Measurements from ENCODE around the gene B3GALT4.

Gene B3GALT4

GRCh38 chr6:33314943-33315792 is 38.2 kb downstream of the B3GALT4 start:
- DNase-seq: peak; percentile 50

DNA sequence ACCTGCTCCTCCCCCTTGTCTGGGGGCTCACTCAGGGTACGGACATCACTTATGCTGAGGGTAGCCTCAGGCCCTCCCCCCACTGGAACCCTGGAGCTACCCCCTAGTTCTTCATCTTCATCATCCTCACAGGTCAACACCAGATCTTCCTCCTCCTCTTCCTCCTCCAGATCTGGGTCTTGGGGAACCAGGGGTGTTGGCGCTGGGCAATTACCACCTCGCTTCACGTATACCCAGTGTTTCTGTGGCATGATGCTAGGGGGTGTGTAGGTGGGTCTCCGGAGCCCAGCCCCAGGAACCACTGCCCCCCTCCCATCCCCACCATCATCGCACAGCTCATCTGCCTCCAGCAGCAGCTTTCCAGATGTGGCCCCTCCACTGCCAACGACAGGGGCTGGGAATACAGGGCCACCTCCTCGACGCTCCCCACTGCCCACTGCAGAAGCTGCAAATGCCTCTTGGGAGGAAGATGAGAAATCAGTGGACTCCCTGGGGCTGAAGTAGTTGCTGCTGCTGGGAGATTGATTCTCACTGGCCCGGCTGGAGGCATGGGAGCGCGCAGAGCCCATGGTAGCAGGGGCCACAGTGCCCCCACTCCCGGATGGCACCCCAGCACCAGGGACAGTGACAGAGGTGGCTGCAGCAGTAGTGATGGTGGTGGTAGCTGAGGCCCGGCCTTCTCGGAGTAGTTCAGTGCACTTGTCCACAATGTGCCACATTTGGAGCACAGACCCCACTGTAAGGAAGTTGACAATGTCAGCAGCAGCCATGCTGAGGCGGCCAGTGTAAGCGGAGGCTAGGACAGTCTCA is 39.1 kb downstream of the B3GALT4 start:
- no peak for DNase-seq

- DNase-seq: no peak
These were observed 39.9 kb downstream of the B3GALT4 start for GRCh38 chr6:33316603-33317418.

DNA sequence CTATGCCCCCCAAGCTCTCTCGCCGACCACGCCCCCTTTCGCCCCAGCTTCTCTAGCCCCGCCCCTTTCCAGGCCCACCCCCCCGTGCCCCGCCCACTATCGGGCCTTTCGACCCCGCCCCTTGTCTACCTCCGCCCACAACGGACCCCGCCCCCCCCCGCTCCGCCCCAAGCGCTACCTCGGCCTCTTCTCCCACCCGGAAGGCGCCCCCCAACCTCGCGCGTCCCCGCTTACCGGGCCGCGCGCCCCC is 40.4 kb downstream of the B3GALT4 start:
- DNase-seq: no peak

DNA sequence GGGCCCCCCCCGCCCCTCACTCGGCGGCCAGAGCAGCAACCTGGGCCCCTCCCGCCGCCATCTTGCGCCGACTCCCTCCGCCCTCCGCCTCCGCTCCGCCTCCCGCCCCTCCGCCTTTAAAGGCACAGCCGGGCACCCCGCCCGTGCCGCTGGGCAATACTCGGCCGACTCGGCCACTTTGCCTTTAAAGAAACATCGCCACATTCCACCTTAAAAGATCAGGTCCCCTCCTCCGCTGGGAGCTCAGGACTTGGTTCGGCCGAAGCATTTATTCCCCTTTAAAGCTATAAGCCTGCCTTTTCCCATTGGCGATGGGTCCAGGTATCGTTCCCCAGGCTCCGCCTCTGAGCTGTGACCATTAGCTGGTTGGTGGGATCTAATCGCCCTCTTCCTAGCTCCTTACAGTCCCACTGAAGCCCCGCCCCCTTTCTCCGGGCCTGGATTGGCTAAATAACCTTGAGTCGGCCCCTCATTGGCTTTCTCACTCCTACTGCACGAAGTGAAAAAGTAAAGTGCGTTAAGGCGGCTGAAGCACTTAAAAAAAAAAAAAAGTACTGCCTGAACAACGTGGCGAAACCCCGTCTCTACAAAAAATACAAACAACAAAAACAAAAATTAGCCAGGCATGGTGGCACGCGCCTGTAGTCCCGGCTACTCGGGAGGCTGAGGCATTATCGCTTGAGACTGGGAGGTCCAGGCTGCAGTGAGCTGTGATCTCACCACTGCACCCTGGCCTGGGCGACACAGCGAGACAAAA is 40.9 kb downstream of the B3GALT4 start, which contains the start of gene ZBTB22:
TSS of gene ZBTB22 (minus strand) at position 76 of the 757 bp plus-strand sequence. CDS start 828 bp downstream, outside the sequence.
- DNase-seq: peak; percentile 97

DNA sequence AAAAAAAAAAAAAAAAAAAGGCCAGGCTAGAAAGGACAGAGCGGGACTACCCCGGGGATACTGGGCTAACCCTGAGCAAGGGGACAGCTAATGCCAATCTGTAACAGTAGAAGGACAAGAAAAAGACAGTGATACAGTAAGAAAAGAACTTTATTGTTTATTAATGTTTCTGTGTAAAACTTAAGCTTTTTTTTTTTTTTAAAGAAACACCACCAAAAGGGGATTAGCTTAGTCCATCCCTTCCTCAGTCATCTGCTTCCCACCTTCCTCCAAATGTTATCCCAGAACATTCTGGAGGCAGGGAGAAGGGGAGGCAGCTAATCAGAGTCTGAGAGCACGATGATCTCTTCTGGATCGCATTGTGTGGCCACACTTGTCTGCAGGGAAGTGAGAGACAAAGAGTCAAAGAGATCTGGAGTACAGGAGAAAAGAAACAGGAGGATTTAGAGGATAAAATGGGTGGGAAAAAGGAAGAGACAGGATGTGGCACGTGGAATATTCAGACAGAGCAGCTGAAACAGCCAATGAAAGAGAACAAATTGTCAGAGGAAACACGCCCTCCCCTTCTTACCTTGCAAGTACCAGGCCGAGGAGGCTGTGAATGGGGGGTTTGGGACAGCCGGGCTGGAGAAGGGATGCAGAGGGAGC is 41.6 kb downstream of the B3GALT4 start:
- no peak for DNase-seq

- DNase-seq: no peak
These were observed 43.0 kb downstream of the B3GALT4 start for GRCh38 chr6:33319939-33320314.

DNA sequence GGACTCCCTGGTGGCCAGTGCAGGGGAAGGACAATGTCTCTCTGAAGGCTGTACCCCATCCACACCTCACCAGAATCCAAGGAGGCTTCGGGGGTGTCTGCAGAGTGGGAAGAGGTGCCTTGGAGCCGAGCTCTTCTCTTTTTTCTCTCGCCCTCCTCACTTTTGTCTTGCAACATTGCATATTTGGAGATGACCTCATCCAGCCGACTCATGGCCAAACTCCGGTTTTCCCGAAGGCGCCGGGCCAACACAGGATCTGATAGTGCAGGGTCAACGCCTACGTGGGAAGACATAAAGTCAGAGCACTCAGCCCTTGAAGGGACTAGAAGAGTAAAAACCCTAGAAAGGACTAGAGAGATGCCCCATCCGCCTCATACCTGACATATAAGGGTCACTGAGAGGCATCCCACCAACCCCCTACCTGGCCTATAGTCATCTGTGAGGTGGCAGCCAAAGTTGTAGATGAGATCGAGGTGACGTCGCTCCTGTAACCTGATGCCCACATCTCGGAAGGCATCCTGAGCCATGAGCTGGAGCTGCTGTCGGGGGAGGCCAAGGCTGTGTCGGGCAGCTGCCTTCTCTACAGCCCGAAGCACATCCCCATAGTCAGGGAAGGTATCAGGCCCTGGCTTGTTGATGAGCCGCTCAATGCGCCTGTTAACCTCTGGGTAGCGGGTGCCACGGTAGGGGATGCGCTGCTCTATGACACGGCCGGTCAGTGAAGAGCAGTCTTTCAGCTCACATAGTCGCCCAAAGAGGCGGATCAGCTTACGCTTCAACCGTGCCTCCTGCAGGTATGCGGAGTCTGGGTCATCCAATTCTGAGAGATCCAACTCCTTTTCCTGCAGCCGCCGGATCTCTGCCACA is 43.6 kb downstream of the B3GALT4 start:
- DNase-seq: no peak

- no peak for DNase-seq
These were observed 44.3 kb downstream of the B3GALT4 start for GRCh38 chr6:33321227-33321626.

- no peak for DNase-seq
These were observed 46.7 kb downstream of the B3GALT4 start for GRCh38 chr6:33323623-33323948.

DNA sequence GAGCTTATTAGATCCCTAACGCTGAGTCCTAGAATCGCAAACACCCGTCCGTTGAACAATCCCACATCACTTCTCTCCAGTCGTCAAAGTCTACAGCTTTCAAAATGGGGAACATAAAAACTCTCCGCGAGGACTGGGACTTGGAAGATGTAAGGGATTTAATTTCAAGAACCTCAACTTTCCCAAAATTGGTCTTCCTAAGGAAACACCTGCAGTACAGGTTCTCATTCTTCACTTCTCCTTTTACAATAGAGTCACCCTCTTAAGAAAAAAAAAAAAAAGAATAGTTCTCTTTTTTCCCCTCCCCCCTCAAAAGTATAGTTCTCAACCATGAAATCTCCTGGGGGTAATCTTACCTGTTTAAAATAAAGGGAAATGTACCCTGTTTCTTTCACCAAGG is 47.2 kb downstream of the B3GALT4 start:
- DNase-seq: no peak
